ENCODE measurements around the gene PCDHB6. TPM values are rescaled to one million over a fixed set of nuclear protein-coding genes. Genes with fewer than 3 reads are reported as not detected.
"Not testable (repeated sequence)": the region's sequence is repeated elsewhere in the genome, so short reads cannot be mapped to it uniquely, and the experiment has no call there.

Gene PCDHB6
- total and polyA plus RNA-seq, 2 donors (not counting 1 experiment from before 2014, with no cell fraction given) = 0.33 to 0.42 TPM

DNA sequence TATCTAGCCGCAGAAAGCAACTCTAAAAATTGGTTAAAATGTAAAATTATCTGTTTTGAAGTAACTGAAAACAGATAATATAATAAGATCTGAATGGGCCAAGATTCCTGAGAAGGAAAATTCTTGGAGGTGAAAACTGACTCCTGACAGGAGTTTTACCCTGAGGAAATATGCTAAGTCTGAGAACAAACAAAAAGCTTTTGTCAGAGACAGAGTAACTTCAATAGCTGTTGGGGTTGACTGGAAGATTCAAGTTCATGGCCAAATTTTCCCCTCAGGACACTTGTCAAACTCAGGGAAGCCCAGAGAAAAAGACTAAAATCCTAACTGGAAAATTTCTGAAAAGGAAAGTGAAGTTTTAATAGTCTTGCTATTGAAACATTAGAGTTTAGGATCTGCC is 22.6 kb upstream of the PCDHB6 start:
- no peak overlapping the region for H3K4me2 ChIP-seq (ENCODE audit: extremely low read depth, insufficient read depth, low read length)
- H3K79me2 ChIP-seq (ENCODE audit: control insufficient read depth, insufficient read depth, low read length) = no peaks in the 10 kb centered on the region
- DNase-seq (ENCODE audit: low read depth in 2 of 2) = no peak
- TF ChIP-seq, protein P1, sequence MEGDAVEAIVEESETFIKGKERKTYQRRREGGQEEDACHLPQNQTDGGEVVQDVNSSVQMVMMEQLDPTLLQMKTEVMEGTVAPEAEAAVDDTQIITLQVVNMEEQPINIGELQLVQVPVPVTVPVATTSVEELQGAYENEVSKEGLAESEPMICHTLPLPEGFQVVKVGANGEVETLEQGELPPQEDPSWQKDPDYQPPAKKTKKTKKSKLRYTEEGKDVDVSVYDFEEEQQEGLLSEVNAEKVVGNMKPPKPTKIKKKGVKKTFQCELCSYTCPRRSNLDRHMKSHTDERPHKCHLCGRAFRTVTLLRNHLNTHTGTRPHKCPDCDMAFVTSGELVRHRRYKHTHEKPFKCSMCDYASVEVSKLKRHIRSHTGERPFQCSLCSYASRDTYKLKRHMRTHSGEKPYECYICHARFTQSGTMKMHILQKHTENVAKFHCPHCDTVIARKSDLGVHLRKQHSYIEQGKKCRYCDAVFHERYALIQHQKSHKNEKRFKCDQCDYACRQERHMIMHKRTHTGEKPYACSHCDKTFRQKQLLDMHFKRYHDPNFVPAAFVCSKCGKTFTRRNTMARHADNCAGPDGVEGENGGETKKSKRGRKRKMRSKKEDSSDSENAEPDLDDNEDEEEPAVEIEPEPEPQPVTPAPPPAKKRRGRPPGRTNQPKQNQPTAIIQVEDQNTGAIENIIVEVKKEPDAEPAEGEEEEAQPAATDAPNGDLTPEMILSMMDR (conservative IDR thresholded peaks at IDR 0.05 in 1 of 2, IDR thresholded peaks at IDR 0.05 in 1 of 2; ENCODE audit: low read depth in 1 of 2, low read length in 2 of 2) = no peak
- TF ChIP-seq EZH2 (IDR thresholded peaks at IDR 0.05; ENCODE audit: low read length, missing control alignments) = no peak
- H3K4me3 ChIP-seq (replicated peaks in 1 of 4; ENCODE audit: control extremely low read depth in 1 of 4, insufficient read depth in 1 of 4, low read depth in 3 of 4, low read length in 4 of 4) = no peak overlapping the region
- H3K9me3 ChIP-seq (ENCODE audit: control insufficient read depth, insufficient read depth, low read depth, low read length) = no peaks in the 10 kb centered on the region
- H4K20me1 ChIP-seq (ENCODE audit: control insufficient read depth, extremely low read depth, insufficient read depth, low read length) = no peaks in the 10 kb centered on the region
- H3K9ac ChIP-seq (ENCODE audit: insufficient read depth, low read length) = no peak overlapping the region
- no peaks in the 10 kb centered on the region for H3K4me1 ChIP-seq (ENCODE audit: control insufficient read depth, extremely low read depth, insufficient read depth, low read length)
- no peak overlapping the region for H2AFZ ChIP-seq (ENCODE audit: low read length)
- H3K27ac ChIP-seq (ENCODE audit: insufficient read depth, low read length) = no peak overlapping the region
- H3K27me3 ChIP-seq (ENCODE audit: control insufficient read depth, insufficient read depth, low read length) = no peaks in the 10 kb centered on the region
- no peaks in the 10 kb centered on the region for H3K36me3 ChIP-seq (ENCODE audit: control insufficient read depth, insufficient read depth, low read length)

DNA sequence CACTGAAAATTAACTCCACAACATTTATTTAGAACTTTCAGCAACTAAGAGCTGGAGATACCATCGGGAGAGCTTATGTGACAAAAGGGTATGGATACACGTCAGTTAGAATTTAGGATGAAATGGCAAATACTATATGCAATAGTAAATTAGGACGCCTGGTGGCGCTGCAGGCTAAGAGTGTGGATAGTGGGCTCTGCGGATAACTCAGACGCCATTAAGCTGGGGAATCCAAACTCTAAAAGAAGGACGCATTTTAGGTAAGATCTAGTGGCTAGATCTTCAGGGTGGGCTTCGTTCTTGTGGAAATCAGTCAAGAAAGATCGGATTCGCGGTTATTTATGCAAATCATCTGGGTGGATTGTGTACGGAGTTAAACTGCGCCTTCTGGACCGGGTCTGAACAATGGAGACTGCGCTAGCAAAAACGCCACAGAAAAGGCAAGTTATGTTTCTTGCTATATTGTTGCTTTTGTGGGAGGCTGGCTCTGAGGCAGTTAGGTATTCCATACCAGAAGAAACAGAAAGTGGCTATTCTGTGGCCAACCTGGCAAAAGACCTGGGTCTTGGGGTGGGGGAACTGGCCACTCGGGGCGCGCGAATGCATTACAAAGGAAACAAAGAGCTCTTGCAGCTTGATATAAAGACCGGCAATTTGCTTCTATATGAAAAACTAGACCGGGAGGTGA is 14.7 kb upstream of the PCDHB6 start, which contains the start of gene PCDHB5:
PCDHB5 (plus strand) TSS at position 177 of the 688 bp plus-strand sequence; CDS start at position 406, 229 bp downstream.
- no peaks in the 10 kb centered on the region for H3K79me2 ChIP-seq (ENCODE audit: control insufficient read depth, insufficient read depth, low read length)
- DNase-seq (ENCODE audit: low read depth in 2 of 2) = peak; percentile 2 to 33
- H3K4me3 ChIP-seq (replicated peaks in 1 of 4; ENCODE audit: control extremely low read depth in 1 of 4, insufficient read depth in 1 of 4, low read depth in 3 of 4, low read length in 4 of 4) = peak within 1 kb of the TSS in 3 of 4 experiments; percentile 2 to 59 (median 49)
- H3K4me2 ChIP-seq (ENCODE audit: extremely low read depth, insufficient read depth, low read length) = no peak within 1 kb of the TSS
- TF ChIP-seq EZH2 (IDR thresholded peaks at IDR 0.05; ENCODE audit: low read length, missing control alignments) = no peak
- TF ChIP-seq, protein P1 (conservative IDR thresholded peaks at IDR 0.05 in 1 of 2, IDR thresholded peaks at IDR 0.05 in 1 of 2; ENCODE audit: low read depth in 1 of 2, low read length in 2 of 2) = peak; percentile 15 to 45
- H3K9me3 ChIP-seq (ENCODE audit: control insufficient read depth, insufficient read depth, low read depth, low read length) = no peaks in the 10 kb centered on the region
- H3K27ac ChIP-seq (ENCODE audit: insufficient read depth, low read length) = no peak within 1 kb of the TSS
- no peaks in the 10 kb centered on the region for H3K36me3 ChIP-seq (ENCODE audit: control insufficient read depth, insufficient read depth, low read length)
- H3K9ac ChIP-seq (ENCODE audit: insufficient read depth, low read length) = no peak within 1 kb of the TSS
- H3K4me1 ChIP-seq (ENCODE audit: control insufficient read depth, extremely low read depth, insufficient read depth, low read length) = no peaks in the 10 kb centered on the region
- no peaks in the 10 kb centered on the region for H4K20me1 ChIP-seq (ENCODE audit: control insufficient read depth, extremely low read depth, insufficient read depth, low read length)
- H2AFZ ChIP-seq (ENCODE audit: low read length) = no peak within 1 kb of the TSS
- H3K27me3 ChIP-seq (ENCODE audit: control insufficient read depth, insufficient read depth, low read length) = no peaks in the 10 kb centered on the region

DNA sequence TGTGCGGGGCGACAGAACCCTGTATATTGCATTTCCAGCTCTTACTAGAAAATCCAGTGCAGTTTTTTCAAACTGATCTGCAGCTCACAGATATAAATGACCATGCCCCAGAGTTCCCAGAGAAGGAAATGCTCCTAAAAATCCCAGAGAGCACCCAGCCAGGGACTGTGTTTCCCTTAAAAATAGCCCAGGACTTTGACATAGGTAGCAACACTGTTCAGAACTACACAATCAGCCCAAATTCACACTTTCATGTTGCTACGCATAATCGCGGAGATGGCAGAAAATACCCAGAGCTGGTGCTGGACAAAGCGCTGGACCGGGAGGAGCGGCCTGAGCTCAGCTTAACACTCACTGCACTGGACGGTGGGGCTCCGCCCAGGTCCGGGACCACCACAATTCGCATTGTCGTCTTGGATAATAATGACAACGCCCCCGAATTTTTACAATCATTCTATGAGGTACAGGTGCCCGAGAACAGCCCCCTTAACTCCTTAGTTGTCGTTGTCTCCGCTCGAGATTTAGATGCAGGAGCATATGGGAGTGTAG is 14.1 kb upstream of the PCDHB6 start:
- H3K9ac ChIP-seq (ENCODE audit: insufficient read depth, low read length) = no peak overlapping the region

DNA sequence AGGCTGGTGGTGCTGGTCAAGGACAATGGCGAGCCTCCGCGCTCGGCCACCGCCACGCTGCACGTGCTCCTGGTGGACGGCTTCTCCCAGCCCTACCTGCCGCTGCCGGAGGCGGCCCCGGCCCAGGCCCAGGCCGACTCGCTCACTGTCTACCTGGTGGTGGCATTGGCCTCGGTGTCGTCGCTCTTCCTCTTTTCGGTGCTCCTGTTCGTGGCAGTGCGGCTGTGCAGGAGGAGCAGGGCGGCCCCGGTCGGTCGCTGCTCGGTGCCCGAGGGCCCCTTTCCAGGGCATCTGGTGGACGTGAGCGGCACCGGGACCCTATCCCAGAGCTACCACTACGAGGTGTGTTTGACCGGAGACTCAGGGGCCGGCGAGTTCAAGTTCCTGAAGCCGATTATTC is 12.5 kb upstream of the PCDHB6 start:
- not testable (repeated sequence) for H3K79me2 ChIP-seq (ENCODE audit: control insufficient read depth, insufficient read depth, low read length); H3K36me3 ChIP-seq (ENCODE audit: control insufficient read depth, insufficient read depth, low read length); H3K4me1 ChIP-seq (ENCODE audit: control insufficient read depth, extremely low read depth, insufficient read depth, low read length); H3K27ac ChIP-seq (ENCODE audit: insufficient read depth, low read length); H3K9ac ChIP-seq (ENCODE audit: insufficient read depth, low read length); H3K4me2 ChIP-seq (ENCODE audit: extremely low read depth, insufficient read depth, low read length); H3K27me3 ChIP-seq (ENCODE audit: control insufficient read depth, insufficient read depth, low read length); DNase-seq (ENCODE audit: low read depth in 2 of 2); H3K4me3 ChIP-seq (replicated peaks in 1 of 4; ENCODE audit: control extremely low read depth in 1 of 4, insufficient read depth in 1 of 4, low read depth in 3 of 4, low read length in 4 of 4); H3K9me3 ChIP-seq (ENCODE audit: control insufficient read depth, insufficient read depth, low read depth, low read length); H2AFZ ChIP-seq (ENCODE audit: low read length); H4K20me1 ChIP-seq (ENCODE audit: control insufficient read depth, extremely low read depth, insufficient read depth, low read length)

More for the DNA sequence above, 14.1 kb upstream of the PCDHB6 start:
- Histone ChIP-seq H3K36me3 (ENCODE audit: control insufficient read depth, insufficient read depth, low read length) (no peaks in the 10 kb centered on the region), H3K9me3 (ENCODE audit: control insufficient read depth, insufficient read depth, low read depth, low read length) (no peaks in the 10 kb centered on the region), H3K79me2 (ENCODE audit: control insufficient read depth, insufficient read depth, low read length) (no peaks in the 10 kb centered on the region), H3K4me2 (ENCODE audit: extremely low read depth, insufficient read depth, low read length) (no peak overlapping the region), H3K27ac (ENCODE audit: insufficient read depth, low read length) (no peak overlapping the region), H4K20me1 (ENCODE audit: control insufficient read depth, extremely low read depth, insufficient read depth, low read length) (no peaks in the 10 kb centered on the region), H3K27me3 (ENCODE audit: control insufficient read depth, insufficient read depth, low read length) (no peaks in the 10 kb centered on the region), H2AFZ (ENCODE audit: low read length) (no peak overlapping the region), H3K4me3 (replicated peaks in 1 of 4; ENCODE audit: control extremely low read depth in 1 of 4, insufficient read depth in 1 of 4, low read depth in 3 of 4, low read length in 4 of 4) (peak overlapping the region in 2 of 4 experiments; percentile 49 to 59), H3K4me1 (ENCODE audit: control insufficient read depth, extremely low read depth, insufficient read depth, low read length) (no peaks in the 10 kb centered on the region)
- TF ChIP-seq, protein P1 (conservative IDR thresholded peaks at IDR 0.05 in 1 of 2, IDR thresholded peaks at IDR 0.05 in 1 of 2; ENCODE audit: low read depth in 1 of 2, low read length in 2 of 2) = no peak
- TF ChIP-seq EZH2 (IDR thresholded peaks at IDR 0.05; ENCODE audit: low read length, missing control alignments) = no peak
- no peak for DNase-seq (ENCODE audit: low read depth in 2 of 2)
